Colonic mucosa (tissue), 4 donors: ENCODE measurements around the gene PYGO2. TPM values are rescaled to one million over a fixed set of nuclear protein-coding genes. Genes with fewer than 3 reads are reported as not detected.

Source experiments
- DNase-seq: peaks from one replicate; pipeline ENCODE4 v3.0.0-alpha.2; 2020
- H3K27ac ChIP-seq: fragments of 200-600 bp; one replicate; pipeline ENCODE4 v1.8.0; 2021
- H3K27me3 ChIP-seq: fragments of 200-600 bp; one replicate; pipeline ENCODE4 v1.8.0; 2021
- H3K36me3 ChIP-seq: fragments of 200-600 bp; one replicate; pipeline ENCODE4 v1.8.0; 2021
- H3K4me1 ChIP-seq: fragments of 200-600 bp; one replicate; pipeline ENCODE4 v1.8.0; 2021; ENCODE audit warnings: mild to moderate bottlenecking
- H3K4me3 ChIP-seq: fragments of 200-600 bp; one replicate; pipeline ENCODE4 v1.8.0; 2021
- H3K9ac ChIP-seq, 2 donors: one replicate each; pipeline ENCODE4 v1.7.0; 2013; ENCODE audit warnings: control low read depth in 2 of 2, low read depth in 2 of 2, low read length in 2 of 2
- H3K9me3 ChIP-seq: fragments of 200-600 bp; one replicate; pipeline ENCODE4 v1.8.0; 2021
- intact Hi-C: fragments of 100-400 bp; cut with DNase I; formaldehyde crosslinking; loops from one replicate; pipeline ENCODE4 v1.14.1; 2022
- total RNA-seq, 2 donors: library from RNA; stranded (reverse); fragmentation: NEBNext Ultra II Directional in 1 of 2; extraction: Animal tissue kit (Norgen Biotek cat#: 25700) in 1 of 2; gene quantifications; one replicate each; pipeline ENCODE4 v1.2.1, GENCODE V29; 2021
- TF ChIP-seq, protein P1 (sequence below): fragments of 200-600 bp; IDR thresholded peaks from one replicate; pipeline ENCODE4 v1.8.0; 2022; ENCODE audit warnings: antibody characterized with exemption, mild to moderate bottlenecking
- donor health status: healthy.
- donor health status: DM: no; HTN: no; CAD: no.
- donor health status: DM: no; HTN: no; CAD: no.

PYGO2 gene
- total RNA-seq, 2 donors from 2014 or later, result 25.8 to 33.8 TPM

DNA sequence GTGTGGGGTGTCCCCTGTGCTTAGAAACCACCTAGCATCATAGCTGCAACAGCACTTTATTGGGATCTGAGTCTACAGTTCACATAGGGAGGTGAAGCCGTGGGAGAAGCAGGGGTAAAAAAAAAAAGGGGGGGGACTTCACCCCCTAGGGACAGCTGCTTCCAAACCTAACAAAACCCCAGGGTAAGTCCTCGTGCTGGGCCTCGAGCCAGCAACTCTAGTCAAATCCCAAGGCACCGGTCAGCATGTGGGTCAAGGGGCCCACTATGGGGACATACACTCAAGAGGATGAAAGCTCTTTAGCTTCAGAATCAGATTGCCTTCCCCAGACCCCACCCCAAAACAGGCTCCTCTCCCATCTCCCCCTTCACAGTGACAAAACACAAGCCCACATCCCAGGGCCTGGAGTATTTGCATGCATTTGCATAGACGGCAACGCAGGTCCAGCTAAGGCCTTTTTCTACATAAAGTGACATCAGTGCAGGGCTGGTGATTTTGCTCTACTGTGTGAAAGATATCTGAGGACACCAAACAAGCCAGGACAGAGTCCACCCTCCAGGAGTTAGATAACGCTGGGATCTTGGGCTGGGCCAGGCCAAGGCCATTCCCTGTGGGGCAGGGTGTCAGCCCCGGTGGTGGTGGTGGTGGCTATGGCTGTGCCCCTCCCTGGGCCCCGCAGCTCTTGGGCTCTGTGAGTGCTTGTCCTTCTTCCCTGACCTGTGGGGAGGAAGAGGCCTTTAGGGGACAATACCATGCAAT, 17.0 kb downstream of the PYGO2 start:
- no peak overlapping the region for H3K4me3 ChIP-seq
- peak overlapping the region in 1 of 2 donors; percentile 23 for H3K9ac ChIP-seq
- no peak for DNase-seq
- no peaks in the 10 kb centered on the region for H3K36me3 ChIP-seq
- peaks cover 7% of the 10 kb centered on the region for H3K4me1 ChIP-seq
- no peaks in the 10 kb centered on the region for H3K27me3 ChIP-seq
- no peaks in the 10 kb centered on the region for H3K9me3 ChIP-seq
- H3K27ac ChIP-seq, result no peak overlapping the region
- TF ChIP-seq, protein P1, sequence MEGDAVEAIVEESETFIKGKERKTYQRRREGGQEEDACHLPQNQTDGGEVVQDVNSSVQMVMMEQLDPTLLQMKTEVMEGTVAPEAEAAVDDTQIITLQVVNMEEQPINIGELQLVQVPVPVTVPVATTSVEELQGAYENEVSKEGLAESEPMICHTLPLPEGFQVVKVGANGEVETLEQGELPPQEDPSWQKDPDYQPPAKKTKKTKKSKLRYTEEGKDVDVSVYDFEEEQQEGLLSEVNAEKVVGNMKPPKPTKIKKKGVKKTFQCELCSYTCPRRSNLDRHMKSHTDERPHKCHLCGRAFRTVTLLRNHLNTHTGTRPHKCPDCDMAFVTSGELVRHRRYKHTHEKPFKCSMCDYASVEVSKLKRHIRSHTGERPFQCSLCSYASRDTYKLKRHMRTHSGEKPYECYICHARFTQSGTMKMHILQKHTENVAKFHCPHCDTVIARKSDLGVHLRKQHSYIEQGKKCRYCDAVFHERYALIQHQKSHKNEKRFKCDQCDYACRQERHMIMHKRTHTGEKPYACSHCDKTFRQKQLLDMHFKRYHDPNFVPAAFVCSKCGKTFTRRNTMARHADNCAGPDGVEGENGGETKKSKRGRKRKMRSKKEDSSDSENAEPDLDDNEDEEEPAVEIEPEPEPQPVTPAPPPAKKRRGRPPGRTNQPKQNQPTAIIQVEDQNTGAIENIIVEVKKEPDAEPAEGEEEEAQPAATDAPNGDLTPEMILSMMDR, result no peak
- intact Hi-C loops, result no loop called here

GRCh38 chr1:154943649-154944400, 17.8 kb downstream of the PYGO2 start:
- TF ChIP-seq, protein P1, result peak; percentile 70
- Histone ChIP-seq H3K4me3 (no peak overlapping the region), H3K27me3 (no peaks in the 10 kb centered on the region), H3K36me3 (no peaks in the 10 kb centered on the region), H3K9ac (peak overlapping the region in 1 of 2 donors; percentile 16), H3K4me1 (peaks cover 7% of the 10 kb centered on the region), H3K27ac (no peak overlapping the region), H3K9me3 (no peaks in the 10 kb centered on the region)
- peak; percentile 62 for DNase-seq
- intact Hi-C loops, result no loop called here

DNA sequence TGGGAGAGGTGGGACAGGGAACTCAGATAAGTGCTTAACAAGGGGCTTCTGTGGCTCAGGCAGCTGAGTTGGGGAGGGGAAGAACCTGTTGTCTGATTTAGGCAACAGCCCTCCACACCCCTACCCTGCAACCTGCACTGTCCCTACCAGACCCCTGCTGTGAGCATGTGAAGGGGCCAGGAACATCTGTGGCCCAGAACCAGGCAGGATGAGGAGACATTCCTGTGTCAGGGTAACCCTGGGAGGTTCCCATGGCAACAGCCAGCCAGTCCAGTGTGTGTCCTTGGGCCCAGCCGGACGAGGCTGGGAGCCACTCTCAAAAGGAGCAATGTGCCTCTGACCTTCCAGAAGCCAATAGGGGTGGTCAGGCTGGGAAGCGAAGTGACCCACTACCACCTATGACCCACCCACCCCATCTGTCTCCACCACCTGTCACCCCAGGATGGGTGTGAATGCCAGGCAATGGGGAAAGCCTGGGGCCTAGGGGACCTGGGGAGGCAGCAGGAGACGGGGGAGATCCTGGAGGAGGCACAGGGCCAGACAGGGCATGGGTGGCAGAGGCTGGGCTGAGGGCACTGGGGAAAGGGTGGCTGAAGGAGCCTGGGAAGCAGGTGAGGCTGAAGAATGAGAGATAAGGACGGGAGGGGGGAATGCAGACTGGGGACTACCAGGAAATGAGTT, 20.1 kb downstream of the PYGO2 start:
- no peak overlapping the region for H3K9ac ChIP-seq
- H3K27me3 ChIP-seq, result no peaks in the 10 kb centered on the region
- H3K9me3 ChIP-seq, result no peaks in the 10 kb centered on the region
- peaks cover 7% of the 10 kb centered on the region for H3K4me1 ChIP-seq
- intact Hi-C loops, result no loop called here
- H3K27ac ChIP-seq, result no peak overlapping the region
- no peaks in the 10 kb centered on the region for H3K36me3 ChIP-seq
- TF ChIP-seq, protein P1, result no peak
- no peak overlapping the region for H3K4me3 ChIP-seq
- DNase-seq, result no peak

GRCh38 chr1:154940651-154941194, 20.9 kb downstream of the PYGO2 start:
- Histone ChIP-seq H3K4me1 (peaks cover 7% of the 10 kb centered on the region), H3K4me3 (no peak overlapping the region), H3K9ac (no peak overlapping the region), H3K9me3 (no peaks in the 10 kb centered on the region), H3K27ac (no peak overlapping the region), H3K36me3 (no peaks in the 10 kb centered on the region), H3K27me3 (no peaks in the 10 kb centered on the region)
- intact Hi-C loops, result no loop called here
- DNase-seq, result no peak
- TF ChIP-seq, protein P1, result no peak

- no peak overlapping the region for H3K4me3 ChIP-seq
- peaks cover 7% of the 10 kb centered on the region for H3K4me1 ChIP-seq
- H3K9ac ChIP-seq, result no peak overlapping the region
- H3K9me3 ChIP-seq, result no peaks in the 10 kb centered on the region
- TF ChIP-seq, protein P1, result no peak
- no peaks in the 10 kb centered on the region for H3K36me3 ChIP-seq
- intact Hi-C loops, result no loop called here
- no peaks in the 10 kb centered on the region for H3K27me3 ChIP-seq
- H3K27ac ChIP-seq, result no peak overlapping the region
- DNase-seq, result no peak
Measured at GRCh38 chr1:154940213-154940560, 21.4 kb downstream of the PYGO2 start.
